Activated T-cell treated with anti-CD3 and anti-CD28 coated beads, Interleukin-2, amount 50 U/mL, for 48 hours (primary cell): Measurements from ENCODE around the gene ADCY9.
A peak's percentile ranks its signal among the peaks of the same experiment; 100 is the strongest.

Experiments used
- DNase-seq, 2 experiments: peaks; one replicate each; pipeline ENCODE4 v3.0.0-alpha.2; 2020

ADCY9 gene

DNA sequence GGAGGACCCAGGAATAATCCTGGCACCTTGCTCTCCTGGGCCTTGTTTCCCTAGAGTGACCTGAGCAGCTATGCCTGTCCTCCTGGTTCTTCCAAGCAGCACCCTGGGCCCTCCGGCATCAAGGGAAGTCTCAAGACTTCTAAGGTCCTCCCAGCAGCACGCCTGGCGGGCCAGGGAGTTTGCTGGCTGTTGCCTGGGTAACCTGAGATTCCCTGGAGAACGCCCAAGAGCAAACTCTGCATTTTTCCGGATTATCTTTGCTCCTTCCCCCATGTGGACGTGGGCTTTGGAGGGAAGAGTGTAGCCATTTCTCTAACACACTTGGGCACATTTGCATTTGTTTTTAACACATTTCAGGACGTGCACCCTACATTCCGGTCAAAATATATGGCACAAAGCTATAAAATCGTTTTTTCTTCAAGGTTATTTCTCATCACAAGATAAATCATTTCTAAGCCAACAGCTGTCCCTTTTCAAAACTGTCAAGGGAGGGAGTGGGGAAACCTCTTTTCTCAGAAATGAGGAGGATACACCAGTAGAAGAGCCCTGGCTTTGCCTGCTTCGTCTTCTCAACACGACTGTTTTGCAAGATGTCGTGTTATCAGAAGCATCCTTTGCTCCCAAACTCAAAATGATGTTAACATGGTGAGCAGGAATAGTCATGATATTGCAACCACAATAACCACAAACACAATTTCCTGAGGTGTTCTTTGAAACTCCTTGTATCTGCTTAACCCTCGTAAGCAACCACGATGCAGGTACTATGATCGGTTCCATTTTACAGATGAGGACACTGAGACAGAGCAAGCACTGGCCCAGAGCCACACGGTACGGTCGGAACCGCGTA, 116.5 kb downstream of the ADCY9 start:
- DNase-seq, result no peak

GRCh38 chr16:3998793-3999478, 117.3 kb downstream of the ADCY9 start:
- no peak for DNase-seq

- DNase-seq, result no peak
Measured at GRCh38 chr16:3997231-3997841, 118.9 kb downstream of the ADCY9 start.

- DNase-seq, result no peak
Measured at GRCh38 chr16:3995001-3995400, 121.2 kb downstream of the ADCY9 start.

DNA sequence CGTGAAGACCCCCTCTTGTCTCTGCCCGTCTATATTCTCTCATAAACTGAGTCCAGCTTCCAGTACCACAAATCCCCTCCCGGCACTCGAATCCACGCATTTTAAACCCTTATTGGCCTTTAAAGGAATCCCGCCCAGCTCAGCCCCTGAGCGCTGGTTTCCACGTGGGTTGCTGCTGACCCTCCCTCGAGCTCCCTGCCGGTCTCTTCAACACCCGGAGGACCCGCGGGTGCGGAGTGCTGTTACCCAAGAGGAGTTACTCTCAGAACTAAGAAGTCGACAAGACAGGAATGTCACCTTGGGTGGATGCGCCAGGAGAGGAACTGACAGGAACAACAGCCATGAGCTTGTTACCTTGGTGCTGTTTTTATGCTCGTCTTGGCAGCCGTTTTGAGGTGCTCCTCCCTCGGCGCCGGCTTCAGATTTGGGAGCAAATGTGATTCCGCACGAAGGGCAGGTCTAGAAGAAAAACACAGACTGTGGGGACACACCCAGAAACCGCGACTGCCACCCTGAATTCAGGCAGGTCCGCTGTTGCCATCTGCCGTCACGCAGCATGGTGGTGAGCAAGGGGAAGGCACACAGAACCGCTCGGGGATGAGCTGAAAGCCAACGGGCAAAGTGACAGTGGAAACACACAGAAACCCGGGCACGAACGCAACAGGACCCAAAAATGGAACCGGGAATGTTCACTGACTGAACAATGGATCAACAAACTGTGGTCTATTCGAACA, 123.0 kb downstream of the ADCY9 start:
- DNase-seq, result no peak

GRCh38 chr16:3992297-3993051, 123.8 kb downstream of the ADCY9 start:
- DNase-seq, result peak in 1 of 2 experiments; percentile 30

DNA sequence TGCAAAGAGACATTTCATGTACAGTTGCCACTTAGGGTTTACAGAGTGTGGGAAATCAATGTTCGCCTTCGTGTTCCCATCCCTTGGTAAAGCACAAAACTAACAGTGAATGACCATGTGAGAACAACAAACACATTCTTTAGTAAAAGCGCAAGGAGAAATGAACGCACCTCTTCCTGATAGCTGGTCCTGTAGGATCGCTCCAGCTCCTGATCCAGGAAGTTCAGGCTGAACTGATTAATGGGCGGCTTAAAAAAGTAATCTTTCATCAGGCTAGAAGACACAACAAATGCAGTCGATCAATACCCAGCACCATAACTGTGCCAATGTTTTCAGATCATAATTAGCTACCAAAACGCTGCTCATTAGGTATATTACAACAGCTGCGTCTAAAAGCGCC, 127.4 kb downstream of the ADCY9 start:
- DNase-seq, result no peak

DNA sequence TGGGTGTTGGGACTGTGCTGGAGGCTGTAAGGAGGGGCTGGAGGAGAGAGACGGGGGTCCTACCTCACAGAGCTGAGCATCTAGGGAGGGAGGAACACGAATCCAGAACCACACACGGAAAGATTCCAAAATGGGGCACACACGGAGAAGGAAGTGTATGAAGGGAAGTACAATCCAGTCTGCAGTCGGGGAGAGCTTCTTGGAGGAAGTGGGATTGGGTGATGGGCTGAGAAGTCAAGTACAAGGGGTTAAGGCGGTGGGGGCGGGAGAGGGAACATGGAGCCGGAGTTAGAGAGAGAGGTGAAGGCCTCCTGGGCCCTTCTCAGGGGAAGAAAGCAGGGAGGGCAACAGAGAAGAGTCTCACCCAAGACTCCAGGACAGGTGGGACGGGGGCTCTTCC, 128.2 kb downstream of the ADCY9 start:
- DNase-seq, result no peak

- no peak for DNase-seq
Measured at GRCh38 chr16:3987231-3987630, 129.0 kb downstream of the ADCY9 start.

GRCh38 chr16:3986235-3986544, 130.1 kb downstream of the ADCY9 start:
- DNase-seq, result no peak

GRCh38 chr16:3984111-3985060, 131.9 kb downstream of the ADCY9 start:
- DNase-seq, result no peak

DNA sequence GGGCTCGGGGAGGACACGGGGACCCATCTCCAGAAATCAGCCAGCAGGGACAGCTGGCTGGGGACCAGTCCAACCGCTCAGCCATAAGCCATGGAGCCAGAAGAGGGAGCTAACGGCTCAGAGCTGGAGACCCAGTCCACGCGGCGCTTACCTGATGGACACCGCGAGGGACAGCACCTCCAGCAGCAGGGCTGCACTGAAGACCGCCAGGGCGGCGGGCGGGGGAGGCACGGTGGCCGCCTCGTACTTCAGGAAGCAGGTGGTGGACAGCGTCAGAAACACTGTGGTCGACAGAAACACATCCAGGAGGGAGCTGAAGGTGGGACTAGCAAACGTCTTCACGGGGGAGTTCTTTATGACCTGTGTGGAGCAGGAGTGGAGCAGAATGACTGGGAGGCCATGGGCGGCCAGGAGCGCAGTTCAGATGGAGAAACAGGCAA, 133.1 kb downstream of the ADCY9 start:
- DNase-seq, result peak; percentile 51 to 60

DNA sequence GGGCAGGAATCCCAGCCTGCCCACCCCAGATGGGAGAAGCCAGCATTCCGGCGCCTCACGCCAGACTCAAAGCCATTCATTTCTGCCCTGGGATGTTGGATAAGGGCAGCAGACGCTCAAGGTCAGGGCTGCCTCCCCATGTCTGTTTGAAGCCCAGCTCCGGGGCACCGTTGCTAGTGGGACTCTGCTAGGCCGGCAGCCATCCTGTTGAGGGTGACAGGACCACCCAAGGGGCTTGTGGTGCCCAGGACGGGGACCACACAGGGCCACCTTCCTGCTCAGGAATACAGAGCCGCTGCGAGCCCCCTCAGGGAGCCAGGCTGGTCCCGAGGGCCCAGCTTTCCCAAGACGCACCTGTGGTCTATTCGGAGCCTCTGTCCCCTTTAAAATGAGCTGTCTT, 134.0 kb downstream of the ADCY9 start:
- DNase-seq, result no peak

DNA sequence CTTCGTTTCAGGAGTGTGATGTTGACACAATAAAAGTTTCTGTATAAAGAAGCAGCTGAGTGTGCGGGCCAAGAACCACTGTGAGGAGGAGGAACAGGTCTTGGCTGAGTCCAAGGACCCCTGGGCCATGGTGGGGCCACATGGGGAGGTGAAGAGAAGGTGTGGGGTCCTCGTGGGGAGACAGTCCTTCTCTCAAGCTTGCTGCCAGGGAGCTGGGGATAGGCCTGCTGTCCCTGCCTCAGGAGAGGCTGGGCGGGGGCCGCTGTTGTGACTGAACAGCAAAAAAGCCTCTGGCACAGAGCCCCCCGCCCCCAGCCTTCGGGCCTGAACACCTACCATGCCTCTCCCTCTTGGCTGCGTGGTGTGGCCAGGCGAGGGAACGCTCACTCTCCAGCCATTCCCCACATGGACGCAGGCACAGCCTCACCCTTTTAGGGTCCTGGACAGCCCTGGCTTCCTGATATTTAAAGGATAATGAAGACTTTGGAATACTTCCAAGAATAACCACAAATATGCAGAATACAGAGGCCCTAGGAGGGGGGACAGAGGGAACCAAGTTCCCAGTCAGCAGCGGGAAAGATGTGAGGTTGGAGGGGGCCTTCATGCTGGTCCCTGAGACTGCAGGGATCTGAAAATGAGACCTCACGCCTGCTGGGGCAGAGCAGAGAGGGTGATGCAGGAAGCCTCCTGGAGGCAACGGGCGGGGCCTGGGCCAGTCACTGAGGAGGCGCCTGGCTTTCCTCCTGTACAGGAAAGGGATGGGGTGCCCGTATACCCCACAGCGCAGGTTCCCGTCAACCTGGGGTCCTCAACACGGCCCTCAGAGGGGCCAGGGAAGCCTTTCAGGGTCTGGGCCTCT, 135.8 kb downstream of the ADCY9 start:
- no peak for DNase-seq

DNA sequence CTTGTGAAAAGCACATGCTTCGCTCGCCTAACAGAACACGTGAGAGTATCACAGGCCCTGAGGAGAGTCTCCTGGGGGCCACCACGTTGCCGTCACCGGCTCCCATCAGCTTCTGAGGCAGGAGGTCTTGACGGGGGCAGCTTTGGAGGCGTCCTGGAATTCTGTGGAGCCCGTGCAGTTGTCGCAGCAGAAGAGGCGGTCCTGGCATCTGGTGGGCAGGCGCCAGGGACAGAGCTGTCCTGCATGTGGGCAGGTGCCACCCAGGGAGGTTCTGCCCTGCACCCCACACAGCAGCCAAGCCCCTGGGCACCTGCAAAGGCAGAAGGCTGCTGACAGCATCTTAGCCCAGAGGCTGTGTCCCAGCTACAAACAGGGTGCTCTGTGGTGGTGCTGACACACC, 136.7 kb downstream of the ADCY9 start:
- DNase-seq, result no peak

DNA sequence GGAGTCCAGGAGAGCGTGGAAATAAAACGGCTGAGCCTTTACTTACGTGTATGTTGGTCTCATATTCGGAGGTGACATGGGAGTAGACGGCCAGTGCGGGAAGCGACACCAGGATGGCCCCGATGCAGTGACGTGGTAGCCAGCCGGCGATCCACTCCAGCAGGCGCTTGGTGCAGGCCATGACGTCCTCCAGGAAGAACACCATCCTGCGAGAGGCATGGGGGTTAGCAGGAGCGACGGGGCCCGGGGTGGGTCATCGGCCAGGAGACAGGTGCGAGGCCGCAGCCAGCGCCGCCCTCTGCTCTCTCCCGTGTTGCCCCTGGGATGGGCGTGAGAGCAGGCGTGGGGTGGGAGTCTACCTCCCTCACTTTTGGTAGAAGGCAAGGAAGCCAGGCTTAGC, 137.2 kb downstream of the ADCY9 start:
- no peak for DNase-seq

DNA sequence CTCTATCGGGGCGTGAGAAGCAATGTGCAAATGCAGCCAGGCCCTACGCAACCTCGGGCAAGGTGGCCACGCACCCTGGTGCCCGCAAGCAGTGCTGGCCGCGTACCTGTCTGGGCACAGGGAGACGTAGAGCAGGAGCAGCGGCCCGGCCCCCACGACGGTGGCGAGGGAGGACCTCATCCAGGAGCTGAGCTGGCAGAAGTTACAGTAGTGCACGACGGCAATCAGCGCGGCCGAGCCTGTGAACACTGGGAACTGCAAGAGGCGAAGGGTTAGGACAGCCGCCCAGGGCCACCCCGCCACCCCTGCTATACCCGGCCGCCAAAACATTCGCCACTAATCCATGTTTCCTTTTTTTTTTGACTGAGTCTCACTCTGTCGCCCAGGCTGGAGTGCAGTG, 138.9 kb downstream of the ADCY9 start:
- no peak for DNase-seq

- no peak for DNase-seq
Measured at GRCh38 chr16:3974751-3975150, 141.5 kb downstream of the ADCY9 start.

DNA sequence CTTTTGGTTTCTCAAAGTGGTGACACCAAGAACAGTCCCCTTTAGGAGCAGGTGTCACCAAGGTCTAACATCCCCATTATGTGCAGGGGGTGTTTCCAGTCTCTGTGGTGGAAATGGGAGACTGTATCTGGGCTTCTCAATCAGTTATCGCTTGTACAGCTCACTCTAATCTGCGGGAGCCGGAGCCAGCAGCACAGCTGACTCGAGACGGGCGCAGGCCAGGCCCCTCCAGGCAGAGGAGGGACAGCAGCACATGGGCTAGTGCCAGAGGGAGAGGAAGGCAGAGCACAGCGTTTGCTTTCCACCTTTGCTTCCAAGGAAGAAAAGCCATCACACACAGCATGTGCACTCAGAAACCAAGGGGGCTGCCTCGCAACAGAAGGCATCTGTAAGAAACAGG, 144.5 kb downstream of the ADCY9 start:
- no peak for DNase-seq

GRCh38 chr16:3971261-3971660, 145.0 kb downstream of the ADCY9 start:
- DNase-seq, result no peak
